GM19238 (cell line): ENCODE results near the gene BCORL1.

Source experiments
- DNase-seq: peaks from one replicate; pipeline ENCODE4 v3.0.0; 2011; ENCODE audit warnings: low spot score; ENCODE audit not compliant: insufficient read length

Gene BCORL1

GRCh38 chrX:130091980-130092522, 109.6 kb downstream of the BCORL1 start:
- DNase-seq, result peak; percentile 84

- no peak for DNase-seq
Measured at GRCh38 chrX:130093271-130093670, 110.8 kb downstream of the BCORL1 start.

GRCh38 chrX:130094696-130095095, 112.3 kb downstream of the BCORL1 start:
- DNase-seq, result no peak

- DNase-seq, result no peak
Measured at GRCh38 chrX:130095249-130096030, 113.0 kb downstream of the BCORL1 start.

- DNase-seq, result no peak
Measured at GRCh38 chrX:130097507-130098209, 115.2 kb downstream of the BCORL1 start.

GRCh38 chrX:130098210-130098552, 115.7 kb downstream of the BCORL1 start:
- no peak for DNase-seq

GRCh38 chrX:130100180-130100579, 117.7 kb downstream of the BCORL1 start:
- DNase-seq, result no peak

GRCh38 chrX:130103605-130104004, 121.2 kb downstream of the BCORL1 start:
- no peak for DNase-seq

- no peak for DNase-seq
Measured at GRCh38 chrX:130105244-130105643, 122.8 kb downstream of the BCORL1 start.

GRCh38 chrX:130106071-130106470, 123.6 kb downstream of the BCORL1 start:
- DNase-seq, result no peak
